ENCODE data around the gene LIPG.

DNA sequence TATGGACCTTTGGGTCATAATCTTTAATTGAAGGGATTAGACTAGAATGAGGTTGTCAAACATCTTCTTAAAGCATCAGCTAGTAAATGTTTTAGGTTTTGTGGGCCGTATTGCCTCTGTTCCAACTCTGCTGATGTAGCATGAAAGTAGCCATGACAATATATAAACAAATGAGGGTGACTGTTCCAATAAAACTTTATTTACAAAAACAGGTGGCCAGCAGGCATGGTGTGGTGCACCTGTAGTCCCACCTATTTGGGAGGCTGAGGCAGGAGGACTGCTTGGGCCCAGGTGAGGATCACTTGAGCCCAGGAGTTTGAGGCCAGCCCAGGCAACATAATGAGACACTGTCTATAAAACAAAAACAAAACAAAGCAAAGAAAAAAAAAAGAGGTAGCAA, 18.4 kb downstream of the LIPG start:
- no peak for TF ChIP-seq POLR2A (IDR thresholded peaks at IDR 0.05)
- TF ChIP-seq, protein P1, sequence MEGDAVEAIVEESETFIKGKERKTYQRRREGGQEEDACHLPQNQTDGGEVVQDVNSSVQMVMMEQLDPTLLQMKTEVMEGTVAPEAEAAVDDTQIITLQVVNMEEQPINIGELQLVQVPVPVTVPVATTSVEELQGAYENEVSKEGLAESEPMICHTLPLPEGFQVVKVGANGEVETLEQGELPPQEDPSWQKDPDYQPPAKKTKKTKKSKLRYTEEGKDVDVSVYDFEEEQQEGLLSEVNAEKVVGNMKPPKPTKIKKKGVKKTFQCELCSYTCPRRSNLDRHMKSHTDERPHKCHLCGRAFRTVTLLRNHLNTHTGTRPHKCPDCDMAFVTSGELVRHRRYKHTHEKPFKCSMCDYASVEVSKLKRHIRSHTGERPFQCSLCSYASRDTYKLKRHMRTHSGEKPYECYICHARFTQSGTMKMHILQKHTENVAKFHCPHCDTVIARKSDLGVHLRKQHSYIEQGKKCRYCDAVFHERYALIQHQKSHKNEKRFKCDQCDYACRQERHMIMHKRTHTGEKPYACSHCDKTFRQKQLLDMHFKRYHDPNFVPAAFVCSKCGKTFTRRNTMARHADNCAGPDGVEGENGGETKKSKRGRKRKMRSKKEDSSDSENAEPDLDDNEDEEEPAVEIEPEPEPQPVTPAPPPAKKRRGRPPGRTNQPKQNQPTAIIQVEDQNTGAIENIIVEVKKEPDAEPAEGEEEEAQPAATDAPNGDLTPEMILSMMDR (IDR thresholded peaks at IDR 0.05): no peak

All from esophagus squamous epithelium (tissue), 4 donors.